ENCODE measurements around the gene CAPN10.
"Not testable (repeated sequence)": the region's sequence is repeated elsewhere in the genome, so short reads cannot be mapped to it uniquely, and the experiment has no call there.

The CAPN10 gene, protein sequence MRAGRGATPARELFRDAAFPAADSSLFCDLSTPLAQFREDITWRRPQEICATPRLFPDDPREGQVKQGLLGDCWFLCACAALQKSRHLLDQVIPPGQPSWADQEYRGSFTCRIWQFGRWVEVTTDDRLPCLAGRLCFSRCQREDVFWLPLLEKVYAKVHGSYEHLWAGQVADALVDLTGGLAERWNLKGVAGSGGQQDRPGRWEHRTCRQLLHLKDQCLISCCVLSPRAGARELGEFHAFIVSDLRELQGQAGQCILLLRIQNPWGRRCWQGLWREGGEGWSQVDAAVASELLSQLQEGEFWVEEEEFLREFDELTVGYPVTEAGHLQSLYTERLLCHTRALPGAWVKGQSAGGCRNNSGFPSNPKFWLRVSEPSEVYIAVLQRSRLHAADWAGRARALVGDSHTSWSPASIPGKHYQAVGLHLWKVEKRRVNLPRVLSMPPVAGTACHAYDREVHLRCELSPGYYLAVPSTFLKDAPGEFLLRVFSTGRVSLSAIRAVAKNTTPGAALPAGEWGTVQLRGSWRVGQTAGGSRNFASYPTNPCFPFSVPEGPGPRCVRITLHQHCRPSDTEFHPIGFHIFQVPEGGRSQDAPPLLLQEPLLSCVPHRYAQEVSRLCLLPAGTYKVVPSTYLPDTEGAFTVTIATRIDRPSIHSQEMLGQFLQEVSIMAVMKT

GRCh38 chr2:240586198-240586918 lies at the start of gene CAPN10:
TSS of gene CAPN10 (plus strand) at chr2:240586734. CDS start at chr2:240586912, 178 bp downstream.
- TF ChIP-seq CTCF (conservative IDR thresholded peaks at IDR 0.05): no peak
- peak within 1 kb of the TSS; percentile 86 for H3K27ac ChIP-seq

DNA sequence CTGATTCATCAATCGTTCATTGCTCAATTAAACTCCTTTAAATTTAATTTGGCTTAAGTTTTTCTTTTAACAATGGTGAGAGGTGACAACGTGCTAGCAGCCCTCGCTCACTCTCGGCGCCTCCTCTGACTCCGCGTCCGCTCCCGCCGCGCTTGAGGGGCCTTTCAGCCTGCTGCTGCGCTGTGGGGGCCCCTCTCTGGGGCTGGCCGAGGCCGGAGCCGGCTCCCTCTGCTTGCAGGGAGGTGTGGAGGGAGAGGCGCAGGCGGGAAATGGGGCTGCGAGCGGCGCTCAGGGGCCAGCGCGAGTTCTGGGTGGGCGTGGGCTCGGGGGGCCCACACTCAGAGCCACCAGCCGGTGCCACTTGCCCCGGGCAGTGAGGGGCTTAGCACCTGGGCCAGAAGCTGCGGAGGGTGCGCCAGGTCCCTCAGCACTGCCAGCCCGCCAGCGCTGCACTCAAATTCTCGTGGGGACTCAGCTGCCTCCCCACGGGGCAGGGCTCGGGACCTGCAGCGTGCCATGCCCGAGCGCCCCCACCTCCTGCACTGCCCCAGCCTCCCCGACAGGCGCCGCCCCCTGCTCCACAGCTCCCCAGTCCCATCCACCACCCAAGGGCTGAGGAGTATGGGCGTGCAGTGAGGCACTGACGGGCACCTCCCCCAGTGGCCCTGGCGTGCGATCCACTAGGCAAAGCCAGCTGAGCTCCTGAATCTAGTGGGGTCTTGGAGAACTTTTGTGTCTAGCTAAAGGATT lies 48.3 kb upstream of the CAPN10 start:
- H3K27ac ChIP-seq: no peak overlapping the region
- no peak for TF ChIP-seq CTCF (conservative IDR thresholded peaks at IDR 0.05)

GRCh38 chr2:240539101-240539500 lies 47.4 kb upstream of the CAPN10 start:
- H3K27ac ChIP-seq: not testable (repeated sequence)

DNA sequence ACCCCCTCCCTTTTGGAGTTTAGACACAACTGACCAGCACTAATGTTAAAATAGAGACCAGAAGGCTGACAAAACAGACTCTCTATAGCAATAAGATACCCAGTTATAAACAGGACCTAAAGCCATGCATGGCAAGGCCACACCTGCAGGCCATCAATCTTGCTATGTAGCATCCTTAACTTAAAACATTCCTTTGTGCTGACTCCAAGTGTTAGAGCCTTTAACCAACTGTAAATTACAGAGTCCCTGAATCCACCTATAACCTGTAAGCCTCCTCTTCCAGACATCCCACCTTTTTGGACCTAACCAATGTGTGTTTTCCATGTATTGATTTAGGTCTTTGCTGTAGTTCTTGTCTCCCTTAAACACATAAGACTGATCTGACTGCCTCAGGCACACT lies 46.6 kb upstream of the CAPN10 start:
- no peak for TF ChIP-seq CTCF (conservative IDR thresholded peaks at IDR 0.05)
- H3K27ac ChIP-seq: no peak overlapping the region

- H3K27ac ChIP-seq: no peak overlapping the region
- TF ChIP-seq CTCF (conservative IDR thresholded peaks at IDR 0.05): no peak
These were observed 35.2 kb upstream of the CAPN10 start for GRCh38 chr2:240551288-240551687.

GRCh38 chr2:240551811-240552210 lies 34.7 kb upstream of the CAPN10 start:
- no peak overlapping the region for H3K27ac ChIP-seq
- TF ChIP-seq CTCF (conservative IDR thresholded peaks at IDR 0.05): no peak

DNA sequence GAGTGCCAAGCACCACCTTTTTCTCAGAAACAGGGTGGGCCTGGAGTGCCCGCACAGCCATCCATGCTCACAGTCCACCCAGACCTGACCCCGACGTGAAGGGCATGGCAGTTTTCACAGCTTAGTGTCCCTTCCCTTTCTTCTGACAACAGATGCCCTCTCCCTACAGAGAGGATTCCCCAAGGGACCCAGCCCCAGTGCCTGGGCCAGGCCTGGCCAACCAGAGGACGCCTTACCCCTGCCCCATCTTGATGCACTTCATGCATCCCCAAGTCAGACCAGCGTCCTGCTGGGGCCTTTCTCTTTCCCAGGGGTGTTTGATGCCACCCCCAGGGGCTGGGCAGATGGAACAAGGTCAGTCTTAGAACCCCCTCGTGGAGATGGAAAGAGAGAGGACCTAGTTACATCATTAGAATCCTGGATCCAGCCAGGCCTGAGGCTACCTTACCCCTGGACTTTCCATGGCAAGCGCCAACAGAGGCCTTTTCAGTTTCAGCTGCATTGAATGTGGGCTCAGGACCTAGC lies 32.5 kb upstream of the CAPN10 start:
- TF ChIP-seq CTCF (conservative IDR thresholded peaks at IDR 0.05): no peak
- no peak overlapping the region for H3K27ac ChIP-seq
